HG02970 (cell line): ENCODE data around the gene SYT2.
"Not testable (repeated sequence)": the region's sequence is repeated elsewhere in the genome, so short reads cannot be mapped to it uniquely, and the experiment has no call there.

ENCODE experiments used
- ATAC-seq: cut with Tn5 transposase; IDR thresholded peaks from one replicate; pipeline ENCODE4 v1.9.1; 2021; ENCODE audit warnings: mild to moderate bottlenecking, moderate library complexity, moderate number of reproducible peaks; ENCODE audit not compliant: unreplicated experiment, low FRiP score

The SYT2 gene

DNA sequence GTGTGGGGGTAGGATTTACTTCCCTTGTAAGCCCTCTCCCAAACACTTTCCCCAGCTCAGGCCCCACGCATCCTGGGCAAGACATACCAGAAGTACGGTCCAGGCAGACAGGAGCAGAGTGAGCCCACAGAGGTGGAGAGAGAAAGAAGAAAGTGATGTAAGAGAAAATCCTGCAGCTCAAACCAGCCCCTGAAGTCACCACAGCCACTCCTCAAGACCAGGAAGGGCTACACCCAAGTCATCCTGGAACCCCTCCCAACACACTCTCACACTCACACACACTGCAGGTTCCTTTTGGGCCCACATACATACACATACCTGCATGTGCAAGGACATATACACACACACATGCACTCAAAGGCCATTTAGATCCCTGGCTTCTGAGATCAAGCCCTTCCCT, 106.8 kb downstream of the SYT2 start:
- no peak for ATAC-seq

DNA sequence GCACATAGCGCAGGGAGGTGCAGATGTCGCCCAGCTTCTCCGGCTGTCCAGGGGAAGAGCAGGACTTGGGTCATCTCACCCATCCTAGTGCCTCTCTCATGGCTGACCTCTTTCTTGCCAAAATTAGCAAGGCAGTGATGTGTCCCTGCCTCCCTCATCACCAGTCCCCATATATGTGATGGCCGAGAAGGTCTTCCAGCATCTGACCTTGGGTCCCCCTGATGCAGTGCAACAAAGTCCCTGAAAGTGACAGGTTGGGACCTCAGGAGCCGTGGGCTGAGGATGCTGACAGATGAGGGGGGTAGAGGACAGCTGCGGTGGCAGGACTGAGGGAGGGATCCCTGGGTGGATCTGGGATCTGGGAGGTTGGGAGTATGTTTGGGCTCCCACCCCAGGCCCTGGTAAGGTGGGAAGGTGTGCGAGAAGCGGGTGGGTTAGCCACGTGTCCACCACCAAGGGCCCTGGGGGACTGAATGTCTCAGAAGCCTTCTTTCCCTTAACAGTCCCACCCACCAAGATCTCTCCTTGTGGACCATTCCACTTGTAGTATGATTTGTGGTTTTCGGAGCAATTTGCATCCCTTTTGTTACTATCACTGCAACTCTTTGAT, 109.7 kb downstream of the SYT2 start:
- ATAC-seq: no peak

DNA sequence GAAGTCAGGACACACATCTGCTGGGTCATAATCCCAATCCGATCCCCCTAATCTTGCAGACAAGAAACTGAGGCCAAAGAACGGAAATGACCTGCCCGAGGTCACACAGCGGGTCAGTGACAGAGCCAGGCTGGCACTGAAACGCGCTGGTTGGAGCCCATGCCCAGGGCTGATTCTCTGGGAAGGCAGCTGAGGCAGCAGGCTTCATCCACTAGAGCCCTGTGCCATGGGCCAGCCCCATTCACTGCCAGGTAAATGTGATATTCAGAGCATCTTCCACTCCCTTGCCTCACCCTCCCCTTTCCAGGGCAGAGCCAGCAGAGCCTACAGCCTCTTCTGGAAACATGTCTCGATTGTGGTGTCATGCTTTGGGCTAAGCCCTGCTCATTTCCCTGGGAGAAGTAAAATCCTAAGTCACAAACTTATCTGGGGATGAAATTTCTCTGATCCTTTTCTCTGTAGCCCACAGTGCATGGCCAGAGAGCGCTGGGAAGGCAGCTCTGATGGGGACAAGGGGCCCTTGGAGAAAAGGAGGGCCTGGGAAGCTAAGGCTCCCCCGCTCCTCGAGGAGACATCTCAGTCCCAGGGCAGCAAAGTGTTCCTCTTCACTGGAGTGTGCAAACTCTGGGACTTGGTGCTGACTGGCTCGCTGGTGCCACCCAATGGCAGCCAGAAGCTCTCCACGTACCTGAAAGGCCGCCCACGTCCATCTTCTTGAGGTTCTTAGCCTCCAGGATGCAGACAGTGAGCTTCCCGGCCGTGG, 110.4 kb downstream of the SYT2 start:
- no peak for ATAC-seq

DNA sequence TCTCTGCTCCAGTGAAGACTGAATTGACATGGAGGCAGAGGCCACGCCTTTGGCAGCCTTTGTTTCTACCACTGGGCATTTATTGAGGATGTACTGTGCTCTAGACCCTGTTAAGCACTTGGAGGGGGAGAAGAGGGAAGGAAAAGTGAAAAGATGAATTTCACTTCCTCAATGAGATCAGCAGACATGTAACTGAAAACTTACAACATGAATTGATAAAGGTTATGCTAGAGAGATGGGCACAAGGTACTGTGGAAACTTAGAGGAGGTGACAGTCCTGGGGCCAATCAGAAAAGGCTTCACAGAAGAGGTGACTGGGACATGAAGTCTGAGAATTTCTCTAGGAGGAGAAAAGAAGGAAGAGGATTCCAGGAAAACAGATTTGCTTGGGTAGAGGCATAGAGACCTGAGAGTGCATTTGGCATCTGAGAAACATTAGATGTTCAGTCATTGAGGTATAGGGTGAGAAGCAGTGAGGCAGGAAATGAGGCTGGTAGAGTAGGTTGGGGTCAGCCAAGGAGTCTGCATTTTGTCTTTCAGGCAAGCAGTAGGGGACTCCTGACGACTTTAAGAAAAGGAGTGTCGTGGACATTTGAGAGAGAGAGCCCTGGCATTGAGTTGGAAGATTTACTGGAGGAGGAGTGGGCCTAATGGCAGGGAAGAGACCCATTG, 113.0 kb downstream of the SYT2 start:
- no peak for ATAC-seq

DNA sequence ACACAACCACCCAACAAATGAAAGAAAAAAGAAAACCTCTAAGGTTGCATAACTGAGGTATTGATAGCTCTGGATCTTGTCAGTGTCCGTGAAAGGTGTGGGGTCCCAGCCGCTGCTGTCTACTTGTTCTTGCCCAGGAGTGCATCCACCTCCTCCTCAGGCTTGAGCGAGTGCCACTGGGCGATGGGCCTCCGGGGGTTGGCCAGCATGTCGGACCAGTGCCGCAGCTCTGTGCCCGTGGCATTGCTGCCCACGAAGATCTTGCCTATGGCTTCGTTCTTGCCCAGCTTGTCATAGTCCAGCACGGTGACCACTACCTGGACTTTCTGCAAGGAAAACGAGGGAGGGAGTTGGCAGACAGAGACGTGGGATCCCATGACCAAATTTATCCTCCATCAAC, 113.6 kb downstream of the SYT2 start:
- no peak for ATAC-seq

DNA sequence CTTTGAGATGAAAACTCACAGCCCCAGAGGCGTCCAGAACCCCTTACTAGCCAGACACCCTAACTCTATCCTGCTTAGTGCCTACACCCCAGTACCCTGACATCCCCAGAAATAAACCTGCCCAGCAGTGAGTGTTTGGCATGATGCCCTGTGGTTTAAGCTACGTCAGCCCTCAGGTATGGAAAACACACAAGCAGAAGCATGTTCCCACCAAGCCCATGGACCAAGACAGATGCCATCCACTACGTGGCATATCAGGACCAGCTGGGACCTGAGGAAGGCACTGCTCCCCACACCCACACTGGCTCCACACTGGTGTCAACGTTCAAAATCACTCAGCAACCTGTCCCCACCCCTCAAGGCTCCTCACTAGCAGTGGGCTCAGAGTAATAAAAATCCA, 116.4 kb downstream of the SYT2 start:
- ATAC-seq: no peak

DNA sequence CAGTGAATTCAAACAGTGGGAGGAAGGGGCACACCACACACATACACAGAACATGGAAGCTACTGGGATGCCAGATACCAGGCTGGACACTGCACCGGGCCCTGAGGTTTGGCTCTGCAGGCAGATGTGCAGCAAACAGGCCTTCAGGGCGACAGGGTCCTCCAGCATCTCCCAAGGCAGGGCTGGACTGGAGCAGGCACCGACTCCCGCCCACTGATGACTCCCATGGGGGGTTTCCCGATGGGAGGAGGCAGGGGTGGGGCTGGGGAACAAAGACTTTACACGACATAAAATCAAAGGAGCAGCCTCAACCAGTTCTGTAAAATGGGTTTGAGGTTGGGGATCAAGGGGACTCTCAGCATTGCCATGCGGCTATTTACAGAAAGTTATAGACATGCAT, 118.1 kb downstream of the SYT2 start:
- no peak for ATAC-seq

DNA sequence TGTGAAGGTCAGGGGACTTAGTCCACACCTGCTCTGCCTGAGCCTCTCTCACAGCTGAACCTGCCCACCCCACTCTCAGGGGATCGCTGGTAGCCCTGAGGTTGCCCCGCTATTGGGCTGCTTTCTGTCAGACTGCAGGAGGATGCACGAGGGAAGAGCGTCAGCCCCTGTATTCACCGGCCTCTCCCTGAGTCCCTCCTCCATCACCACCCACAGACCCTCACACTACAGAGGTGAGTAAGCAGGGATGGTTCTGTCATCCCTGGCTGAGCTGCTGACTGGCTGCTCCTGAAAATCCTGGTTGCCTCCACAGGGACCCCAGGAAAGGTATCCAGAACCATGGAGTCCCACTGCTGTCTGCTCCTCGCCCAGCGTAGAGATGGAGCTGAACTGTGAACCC, 118.7 kb downstream of the SYT2 start:
- no peak for ATAC-seq

DNA sequence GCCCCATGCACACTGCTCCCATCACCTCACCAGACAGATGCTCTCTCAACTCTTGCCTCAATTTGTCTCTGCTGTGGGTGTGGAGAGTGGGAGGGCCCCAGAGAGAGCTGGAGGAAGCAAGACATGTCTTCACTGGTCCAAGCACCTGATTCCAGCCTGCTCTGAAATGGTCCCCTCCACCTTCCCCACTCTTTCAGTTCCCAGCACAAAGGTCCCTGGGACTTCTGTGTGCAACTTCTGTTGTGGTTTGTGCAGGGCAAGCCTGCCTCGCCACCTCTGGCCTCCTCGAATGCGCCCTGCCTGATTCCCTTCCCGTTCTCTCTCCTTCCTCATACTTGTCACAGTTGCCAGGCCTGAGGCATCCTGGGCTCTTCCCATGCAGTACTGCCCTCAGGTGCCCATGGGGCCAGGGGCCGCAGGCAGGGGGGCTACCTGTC, 119.3 kb downstream of the SYT2 start:
- no peak for ATAC-seq

DNA sequence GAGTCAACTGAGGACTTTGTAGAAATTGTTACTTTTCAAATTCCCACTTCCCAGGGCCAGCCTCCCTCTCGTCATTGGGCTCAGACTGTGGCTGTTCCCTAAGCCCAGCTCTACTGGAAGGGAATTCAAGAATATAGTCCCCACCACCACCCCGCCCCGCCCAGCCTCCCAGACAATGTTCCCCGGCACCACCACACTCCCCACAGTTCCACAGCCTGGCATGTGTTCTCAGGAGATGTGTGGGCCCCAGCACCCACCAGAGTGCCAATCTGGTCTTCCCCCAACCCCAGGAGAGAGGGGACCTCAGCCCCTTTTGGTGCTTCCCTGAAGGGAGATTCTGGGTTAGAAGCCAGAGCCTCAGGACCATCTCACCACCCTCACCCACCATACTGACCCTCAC, 120.1 kb downstream of the SYT2 start:
- ATAC-seq: no peak

DNA sequence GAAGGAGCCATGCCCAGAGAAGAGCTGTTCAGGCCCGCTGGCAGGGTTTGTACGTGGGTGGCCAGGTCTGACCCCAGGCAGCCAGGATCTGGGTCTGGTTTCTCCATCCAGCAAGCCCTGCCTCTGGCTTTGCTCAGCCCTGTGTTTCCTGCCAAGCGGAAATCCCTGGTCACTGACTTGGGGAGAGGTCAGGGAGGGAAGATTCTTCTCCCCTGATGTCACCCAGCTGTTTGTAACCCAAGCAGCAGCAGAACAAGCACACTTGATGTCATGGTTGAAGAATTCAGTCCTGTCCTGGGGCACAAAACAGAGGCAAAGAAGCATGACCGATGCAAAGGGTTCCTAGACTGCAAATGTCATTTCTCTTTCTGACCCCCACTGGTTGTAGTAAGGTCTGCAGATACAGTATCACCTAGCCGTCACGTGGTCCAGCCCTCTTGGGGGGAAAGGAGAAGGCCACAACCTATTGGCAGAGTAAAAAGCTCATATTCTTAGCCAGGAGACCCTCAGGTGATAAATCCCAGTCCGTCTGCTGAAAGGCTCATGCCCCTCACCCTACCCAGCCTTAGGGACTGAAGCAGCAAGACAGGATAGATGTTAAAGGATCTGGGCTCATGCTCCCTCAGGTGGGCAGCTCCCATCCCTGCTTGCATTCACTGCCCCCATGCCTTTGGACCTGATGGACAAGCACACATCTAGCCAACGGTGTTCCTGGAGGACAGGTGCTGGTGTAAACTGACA, 120.9 kb downstream of the SYT2 start:
- no peak for ATAC-seq

DNA sequence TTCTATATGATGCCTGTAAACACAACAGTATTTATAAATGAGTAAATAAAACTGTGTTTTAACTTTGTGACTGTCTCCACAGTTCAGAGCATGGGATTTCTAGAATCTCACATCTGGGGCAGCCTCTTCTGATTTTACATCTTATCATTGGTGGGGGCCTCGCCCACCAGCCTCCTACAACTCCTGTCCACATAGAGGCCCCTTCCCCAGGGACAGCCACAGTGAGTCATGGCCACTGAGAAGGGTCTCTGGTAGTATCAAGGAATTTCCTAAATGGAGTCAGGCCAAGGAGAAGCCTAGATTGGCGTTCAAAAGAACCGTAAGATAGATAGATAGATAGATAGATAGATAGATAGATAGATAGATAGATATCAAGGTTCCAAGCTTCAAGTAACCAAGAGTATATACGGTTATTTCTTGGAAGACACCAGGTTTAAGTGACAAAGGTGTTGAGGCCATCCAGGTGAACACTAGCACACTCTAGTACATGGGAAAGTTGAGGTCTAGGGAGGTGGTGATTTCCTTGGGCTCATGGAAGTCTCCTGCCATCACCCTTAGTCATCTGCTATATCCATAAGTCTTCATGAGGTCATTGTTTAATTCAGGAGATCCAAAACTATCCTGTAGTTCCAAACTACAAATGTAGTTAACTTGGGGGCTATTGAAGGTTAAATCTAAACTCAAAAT, 121.6 kb downstream of the SYT2 start:
- ATAC-seq: no peak

DNA sequence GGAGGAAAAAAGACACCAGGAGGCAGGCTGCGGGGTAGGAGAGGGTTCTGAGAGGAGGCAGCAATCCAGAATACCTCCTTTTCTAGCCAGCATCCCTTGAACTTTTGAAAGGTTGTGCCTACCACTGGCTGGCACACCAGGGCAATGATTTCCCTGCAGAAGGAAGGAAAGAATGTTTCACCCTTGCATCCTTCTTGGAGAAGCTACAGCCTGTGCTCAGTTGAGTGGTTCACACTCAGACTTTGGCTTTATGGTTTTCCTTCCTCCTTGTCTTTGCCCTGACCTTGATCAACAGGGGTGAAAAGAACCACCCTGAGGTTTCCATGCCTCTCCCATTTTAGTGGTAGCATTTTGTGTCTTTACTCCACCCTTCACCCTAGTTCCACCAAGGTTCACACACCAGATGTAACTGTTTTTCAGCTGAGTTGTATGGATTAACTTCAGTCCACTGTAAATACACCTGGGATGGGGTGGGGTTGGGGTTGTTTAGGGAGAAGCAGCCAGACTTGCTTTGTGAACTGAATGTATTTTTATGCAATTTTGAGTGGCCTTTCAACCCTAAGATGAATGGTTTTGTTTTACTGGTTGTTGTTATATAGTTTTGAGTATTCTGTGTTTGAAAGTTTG, 122.3 kb downstream of the SYT2 start:
- ATAC-seq: no peak

DNA sequence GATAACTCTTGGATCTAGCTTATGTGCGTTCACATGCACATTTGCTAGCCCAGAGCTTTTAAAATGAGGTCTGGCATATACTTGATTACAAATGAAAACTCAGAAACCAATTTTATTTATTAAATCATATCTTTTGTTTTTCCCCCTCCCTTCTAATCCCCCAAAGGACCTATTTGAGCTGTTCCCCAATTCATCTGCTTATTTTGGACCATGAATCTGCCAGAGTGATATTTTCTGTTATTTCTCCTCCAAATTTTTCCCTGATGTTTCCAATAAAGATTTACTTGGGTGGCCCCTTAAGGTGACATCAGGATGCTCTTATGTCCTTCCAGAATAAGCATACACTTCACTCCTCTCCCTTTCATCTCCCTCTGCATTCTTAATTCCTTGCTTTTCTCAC, 123.4 kb downstream of the SYT2 start:
- ATAC-seq: no peak

DNA sequence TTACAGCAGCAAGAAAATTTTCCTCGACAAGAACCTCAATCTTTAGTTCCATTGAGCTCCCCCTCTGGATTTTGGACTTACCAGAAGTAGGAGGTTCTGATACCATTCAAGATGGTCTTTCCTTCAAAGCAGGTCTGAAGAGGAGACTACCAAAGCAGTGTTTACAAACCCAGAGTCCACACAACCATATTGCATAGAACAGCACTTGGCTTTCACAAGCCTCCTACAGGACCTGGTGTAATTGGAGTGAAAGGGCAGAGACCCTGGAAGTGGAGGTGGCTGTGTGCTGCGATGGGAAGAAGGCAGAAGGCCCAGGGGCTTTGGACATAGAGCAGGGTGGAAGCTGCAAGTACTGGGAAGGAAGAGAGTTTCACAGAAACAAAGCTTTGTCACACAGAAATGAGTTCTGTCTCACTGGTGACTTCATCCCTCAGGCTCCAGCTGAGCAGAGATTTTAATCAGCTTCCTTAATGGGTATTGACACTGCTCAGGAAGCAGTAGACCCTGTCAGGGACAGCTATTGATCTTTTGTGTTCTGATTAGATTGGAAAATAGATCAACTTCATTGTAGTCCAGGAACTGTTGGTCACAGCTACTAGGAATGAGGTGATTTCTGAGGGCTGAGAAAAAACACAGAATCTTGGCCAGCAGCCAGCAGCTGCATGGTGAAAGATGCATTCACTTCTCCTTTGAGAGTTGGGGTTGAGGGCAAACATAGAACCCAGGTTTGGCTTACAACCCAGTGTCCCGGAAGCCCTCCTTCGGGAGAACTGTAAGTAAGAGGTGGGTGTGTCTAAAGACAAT, 124.0 kb downstream of the SYT2 start:
- ATAC-seq: no peak

DNA sequence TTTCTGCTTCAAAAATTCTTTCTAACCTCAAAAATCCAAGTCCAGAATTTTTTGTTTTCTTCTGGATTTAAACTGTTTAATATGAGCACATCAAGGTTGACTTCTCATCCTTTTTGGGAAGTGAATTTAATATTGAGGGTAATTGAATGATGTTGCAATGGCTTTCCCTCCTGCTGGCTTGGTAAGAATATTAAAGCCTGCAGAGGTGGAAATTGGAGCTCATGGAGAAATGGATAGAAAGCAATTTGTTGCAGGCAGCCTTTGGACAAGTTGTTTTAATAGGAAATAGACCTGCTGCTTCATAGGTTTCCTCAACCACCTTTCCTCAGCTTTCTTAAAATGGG, 124.7 kb downstream of the SYT2 start:
- ATAC-seq: no peak

DNA sequence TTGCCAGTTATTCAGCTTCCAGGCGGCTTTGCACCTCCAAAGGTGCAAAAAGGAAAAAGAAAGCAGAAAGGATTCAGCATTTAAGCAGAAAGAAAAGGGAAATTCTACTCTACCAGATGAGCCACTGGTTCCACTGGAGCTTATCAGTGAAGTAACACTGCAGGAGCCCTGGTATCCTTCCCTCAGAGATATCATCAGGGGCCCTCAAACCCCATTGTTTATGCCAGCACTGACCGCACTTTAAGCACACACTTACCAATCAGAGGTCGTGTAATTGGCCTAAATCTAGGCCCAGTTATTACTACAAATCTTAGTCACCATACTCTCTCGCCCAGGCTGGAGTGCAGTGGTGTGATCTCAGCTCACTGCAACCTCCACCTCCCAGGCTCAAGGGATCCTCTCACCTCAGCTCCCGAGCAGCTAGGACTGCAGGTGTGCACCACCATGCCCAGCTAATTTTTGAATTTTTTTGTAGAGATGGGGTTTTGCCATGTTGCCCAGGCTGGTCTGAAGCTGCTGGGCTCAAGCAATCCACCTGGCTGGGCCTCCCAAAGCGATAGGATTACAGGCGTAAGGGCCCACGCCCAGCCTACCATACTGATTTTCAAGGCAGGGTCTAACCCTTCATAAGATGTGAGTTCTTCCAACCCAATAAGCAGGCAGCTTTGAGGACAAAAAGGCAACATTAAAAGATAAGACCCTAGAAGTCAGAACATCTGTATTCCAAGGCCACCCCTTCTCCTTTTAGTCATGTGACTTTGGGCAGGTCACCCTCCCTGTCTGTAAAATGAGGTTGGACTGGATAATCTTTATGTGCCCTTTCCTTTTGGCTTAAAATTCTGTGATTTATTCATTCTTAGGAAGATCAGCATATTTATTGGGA, 125.3 kb downstream of the SYT2 start:
- ATAC-seq: no peak

DNA sequence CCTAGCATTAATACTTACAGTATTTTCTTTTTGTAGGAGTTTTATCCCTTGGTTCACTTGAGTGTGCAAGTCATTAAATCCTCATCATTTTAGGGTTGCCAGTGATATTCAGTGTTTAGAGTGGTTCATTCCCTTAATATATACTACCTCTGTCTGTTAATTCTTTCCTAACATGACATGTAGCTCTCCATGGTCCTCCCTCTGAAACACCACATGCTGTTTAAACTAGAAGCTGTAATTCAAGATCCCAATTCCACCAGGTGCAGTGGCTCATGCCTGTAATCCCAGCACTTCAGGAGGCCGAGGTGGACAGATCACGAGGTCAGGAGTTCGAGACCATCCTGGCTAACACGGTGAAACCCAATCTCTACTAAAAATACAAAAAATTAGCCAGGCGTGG, 127.9 kb downstream of the SYT2 start:
- ATAC-seq: not testable (repeated sequence)
